ENCODE data around the gene OTOG. TPM values are rescaled to one million over a fixed set of nuclear protein-coding genes. Genes with fewer than 3 reads are reported as not detected.
A peak's percentile ranks its signal among the peaks of the same experiment; 100 is the strongest.

Gene OTOG
- total and polyA plus RNA-seq, 2 of the 8 experiments (the other 6 are each of a cell fraction or from before 2014, with no cell fraction given), result 0.41 to 1.5 TPM

GRCh38 chr11:17554487-17554886 lies 7.4 kb downstream of the OTOG start:
- H2AK5ac ChIP-seq (ENCODE audit: low read depth, low read length), result no peak overlapping the region
- H2BK12ac ChIP-seq (ENCODE audit: low read depth, low read length), result no peak overlapping the region
- no peak overlapping the region for H3K27ac ChIP-seq (ENCODE audit: low read depth, low read length)
- H3K79me2 ChIP-seq (ENCODE audit: control insufficient read depth in 1 of 2, insufficient read depth in 2 of 2, low read length in 2 of 2), result no peaks in the 10 kb centered on the region
- H3K9me3 ChIP-seq (ENCODE audit: insufficient read depth in 2 of 2, low read depth in 1 of 2, low read length in 1 of 2), result no peaks in the 10 kb centered on the region
- H3K18ac ChIP-seq (ENCODE audit: extremely low read depth, low read length), result no peak overlapping the region
- no peaks in the 10 kb centered on the region for H3K79me1 ChIP-seq (ENCODE audit: low read depth, low read length)
- H2BK20ac ChIP-seq (ENCODE audit: low read length), result no peak overlapping the region
- no peak overlapping the region for H2BK5ac ChIP-seq (ENCODE audit: low read depth, low read length)
- H3K23ac ChIP-seq (ENCODE audit: insufficient read length), result no peak overlapping the region
- no peak overlapping the region for H2AFZ ChIP-seq (ENCODE audit: low read length)
- no peak overlapping the region for H4K5ac ChIP-seq (ENCODE audit: insufficient read length, low read depth, low read length)
- CTCF ChIA-PET (ENCODE audit: partially characterized antibody), result interaction anchor here (0.5 to 9.4 kb wide), 6 partner anchors 7 to 702 kb away, joined by 3 to 98 read pairs (median 5); partner anchors contain the start of gene USH1C
- POLR2A ChIA-PET (ENCODE audit: partially characterized antibody), result no interaction called here
- H3K14ac ChIP-seq (ENCODE audit: insufficient read length), result no peak overlapping the region
- no peaks in the 10 kb centered on the region for H3K27me3 ChIP-seq (replicated peaks in 1 of 4; ENCODE audit: control insufficient read depth in 3 of 4, extremely low read depth in 1 of 4, insufficient read depth in 3 of 4, low read length in 3 of 4)
- 78% methylated on average over 4 of the region's 4 CpGs; no CpG with 5 or more reads in 1 of the 2 experiments for WGBS, 2 experiments (ENCODE audit: extremely low coverage in 1 of 2, insufficient coverage in 1 of 2, insufficient read length in 1 of 2, insufficient replicate concordance in 2 of 2, low coverage in 1 of 2, low lambda C conversion rate in 2 of 2, missing lambda C conversion rate in 1 of 2)
- no peak overlapping the region for H3K56ac ChIP-seq (replicated peaks; ENCODE audit: insufficient read length, low read depth, low read length)
- no peaks in the 10 kb centered on the region; the same call in 1 of the 2 replicates for H3K23me2 ChIP-seq (ENCODE audit: low read depth, low read length)
- H4K91ac ChIP-seq (replicated peaks; ENCODE audit: insufficient read length, low read length), result no peak overlapping the region
- no peak overlapping the region for H3K9ac ChIP-seq (replicated peaks in 1 of 4; ENCODE audit: extremely low read depth in 1 of 4, low read depth in 3 of 4, low read length in 3 of 4)
- no peak overlapping the region for H3K4me3 ChIP-seq (ENCODE audit: extremely low read depth in 1 of 4, insufficient read depth in 2 of 4, low read depth in 3 of 4, low read length in 4 of 4)
- DNase-seq (ENCODE audit: low read depth in 1 of 2, low spot score in 2 of 2), result no peak
- FAIRE-seq, result no peak
- TF ChIP-seq SP4 (IDR thresholded peaks at IDR 0.05; ENCODE audit: low read length) (no peak), BACH1 (IDR thresholded peaks at IDR 0.05; ENCODE audit: low read length) (no peak), KDM1A (IDR thresholded peaks at IDR 0.05; ENCODE audit: borderline replicate concordance, low read length) (no peak), CHD2 (IDR thresholded peaks at IDR 0.05; ENCODE audit: low read length) (no peak)
- TF ChIP-seq, protein P1, sequence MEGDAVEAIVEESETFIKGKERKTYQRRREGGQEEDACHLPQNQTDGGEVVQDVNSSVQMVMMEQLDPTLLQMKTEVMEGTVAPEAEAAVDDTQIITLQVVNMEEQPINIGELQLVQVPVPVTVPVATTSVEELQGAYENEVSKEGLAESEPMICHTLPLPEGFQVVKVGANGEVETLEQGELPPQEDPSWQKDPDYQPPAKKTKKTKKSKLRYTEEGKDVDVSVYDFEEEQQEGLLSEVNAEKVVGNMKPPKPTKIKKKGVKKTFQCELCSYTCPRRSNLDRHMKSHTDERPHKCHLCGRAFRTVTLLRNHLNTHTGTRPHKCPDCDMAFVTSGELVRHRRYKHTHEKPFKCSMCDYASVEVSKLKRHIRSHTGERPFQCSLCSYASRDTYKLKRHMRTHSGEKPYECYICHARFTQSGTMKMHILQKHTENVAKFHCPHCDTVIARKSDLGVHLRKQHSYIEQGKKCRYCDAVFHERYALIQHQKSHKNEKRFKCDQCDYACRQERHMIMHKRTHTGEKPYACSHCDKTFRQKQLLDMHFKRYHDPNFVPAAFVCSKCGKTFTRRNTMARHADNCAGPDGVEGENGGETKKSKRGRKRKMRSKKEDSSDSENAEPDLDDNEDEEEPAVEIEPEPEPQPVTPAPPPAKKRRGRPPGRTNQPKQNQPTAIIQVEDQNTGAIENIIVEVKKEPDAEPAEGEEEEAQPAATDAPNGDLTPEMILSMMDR (IDR thresholded peaks at IDR 0.05; ENCODE audit: control extremely low read depth in 1 of 3, insufficient read depth in 1 of 3, low read depth in 1 of 3, low read length in 3 of 3), result peak in 2 of 3 experiments; percentile 2 to 23; a peak in 2 of 4 replicates
- H3K36me3 ChIP-seq (ENCODE audit: control insufficient read depth in 2 of 4, insufficient read depth in 4 of 4, low read length in 3 of 4), result no peaks in the 10 kb centered on the region
- no peak overlapping the region for H2BK15ac ChIP-seq (ENCODE audit: low read length)
- no peak overlapping the region for H2BK120ac ChIP-seq (replicated peaks; ENCODE audit: low read depth, low read length)
- no peak overlapping the region for H3K4ac ChIP-seq (replicated peaks; ENCODE audit: insufficient read length, low read depth, low read length)
- H3K4me2 ChIP-seq (ENCODE audit: insufficient read depth in 1 of 2, low read depth in 2 of 2, low read length in 2 of 2), result no peak overlapping the region
- H4K20me1 ChIP-seq (replicated peaks in 1 of 2; ENCODE audit: control insufficient read depth in 1 of 2, insufficient read depth in 2 of 2, low read length in 2 of 2), result no peaks in the 10 kb centered on the region
- H3K4me1 ChIP-seq (replicated peaks in 1 of 4; ENCODE audit: control insufficient read depth in 3 of 4, insufficient read depth in 4 of 4, low read length in 3 of 4), result no peaks in the 10 kb centered on the region
- no peak overlapping the region for H4K8ac ChIP-seq (ENCODE audit: extremely low read depth, insufficient read depth, low read length)
